ENCODE data around the gene CXCL12.

GRCh38 chr10:44385026-44385695, at the start of gene CXCL12:
- TF ChIP-seq EZH2 (IDR thresholded peaks at IDR 0.05; ENCODE audit: borderline replicate concordance, low read depth, low read length, severe bottlenecking) (no peak), CTCF (IDR thresholded peaks at IDR 0.05; ENCODE audit: borderline replicate concordance, extremely low read depth, low read length, poor library complexity, severe bottlenecking) (no peak)

All from DND-41 (cell line).